Measurements from ENCODE around the gene GRIN3A.
"Not testable (repeated sequence)": the region's sequence is repeated elsewhere in the genome, so short reads cannot be mapped to it uniquely, and the experiment has no call there.

The GRIN3A gene

GRCh38 chr9:101738566-101739183 lies at the start of gene GRIN3A:
TSS of gene GRIN3A (minus strand) at chr9:101738647. CDS start at chr9:101737979, 668 bp downstream.
- DNase-seq (ENCODE audit: low read depth in 2 of 2), result no peak

GRCh38 chr9:101787891-101788290 lies 49.4 kb upstream of the GRIN3A start:
- DNase-seq (ENCODE audit: low read depth in 2 of 2), result no peak

- no peak for DNase-seq (ENCODE audit: low read depth in 2 of 2)
These were observed 39.9 kb upstream of the GRIN3A start for GRCh38 chr9:101778332-101778731.

GRCh38 chr9:101764472-101764871 lies 26.0 kb upstream of the GRIN3A start:
- DNase-seq (ENCODE audit: low read depth in 2 of 2), result no peak

- no peak for DNase-seq (ENCODE audit: low read depth in 2 of 2)
These were observed 20.0 kb upstream of the GRIN3A start for GRCh38 chr9:101758304-101758930.

- DNase-seq (ENCODE audit: low read depth in 2 of 2), result no peak
These were observed 15.3 kb upstream of the GRIN3A start for GRCh38 chr9:101753716-101754115.

- DNase-seq (ENCODE audit: low read depth in 2 of 2), result no peak
These were observed 13.4 kb upstream of the GRIN3A start for GRCh38 chr9:101751895-101752294.

- no peak for DNase-seq (ENCODE audit: low read depth in 2 of 2)
These were observed 864 bp upstream of the GRIN3A start for GRCh38 chr9:101739311-101739710.

- no peak for DNase-seq (ENCODE audit: low read depth in 2 of 2)
These were observed 512 bp downstream of the GRIN3A start for GRCh38 chr9:101737705-101738565.

GRCh38 chr9:101737165-101737704 lies 1.2 kb downstream of the GRIN3A start:
- no peak for DNase-seq (ENCODE audit: low read depth in 2 of 2)

- no peak for DNase-seq (ENCODE audit: low read depth in 2 of 2)
These were observed 1.7 kb downstream of the GRIN3A start for GRCh38 chr9:101736717-101737116.

GRCh38 chr9:101731429-101731828 lies 7.0 kb downstream of the GRIN3A start:
- no peak for DNase-seq (ENCODE audit: low read depth in 2 of 2)

GRCh38 chr9:101727612-101728524 lies 10.6 kb downstream of the GRIN3A start:
- no peak for DNase-seq (ENCODE audit: low read depth in 2 of 2)

- not testable (repeated sequence) for DNase-seq (ENCODE audit: low read depth in 2 of 2)
These were observed 14.2 kb downstream of the GRIN3A start for GRCh38 chr9:101724271-101724670.

GRCh38 chr9:101718192-101718591 lies 20.3 kb downstream of the GRIN3A start:
- DNase-seq (ENCODE audit: low read depth in 2 of 2), result no peak

- DNase-seq (ENCODE audit: low read depth in 2 of 2), result no peak
These were observed 21.8 kb downstream of the GRIN3A start for GRCh38 chr9:101716629-101717028.

GRCh38 chr9:101711330-101711941 lies 27.0 kb downstream of the GRIN3A start:
- DNase-seq (ENCODE audit: low read depth in 2 of 2), result no peak

GRCh38 chr9:101708855-101709254 lies 29.6 kb downstream of the GRIN3A start:
- DNase-seq (ENCODE audit: low read depth in 2 of 2), result no peak

- DNase-seq (ENCODE audit: low read depth in 2 of 2), result no peak
These were observed 30.7 kb downstream of the GRIN3A start for GRCh38 chr9:101707721-101708120.

GRCh38 chr9:101706997-101707396 lies 31.4 kb downstream of the GRIN3A start:
- no peak for DNase-seq (ENCODE audit: low read depth in 2 of 2)

- DNase-seq (ENCODE audit: low read depth in 2 of 2), result no peak
These were observed 32.1 kb downstream of the GRIN3A start for GRCh38 chr9:101706261-101706798.

Data from fibroblast of skin of left biceps (primary cell).